H9 (cell line): ENCODE data around the gene ZBTB44. TPM values are rescaled to one million over a fixed set of nuclear protein-coding genes. Genes with fewer than 3 reads are reported as not detected.

Source experiments
- DNase-seq: peaks from one replicate; pipeline ENCODE4 v3.0.0-alpha.2; 2017
- H2AFZ ChIP-seq: one replicate; pipeline ENCODE4 v1.6.1; 2013; ENCODE audit warnings: mild to moderate bottlenecking, low read length, control low read depth, moderate library complexity
- H2AK5ac ChIP-seq: 2 replicates; pipeline ENCODE4 v1.6.1; 2013; ENCODE audit warnings: low read length, control low read depth, mixed read lengths; ENCODE audit not compliant: insufficient read length
- H2BK120ac ChIP-seq: one replicate; pipeline ENCODE4 v1.6.1; 2013; ENCODE audit warnings: low read depth, mild to moderate bottlenecking, low read length, control low read depth, inconsistent platforms; ENCODE audit not compliant: poor library complexity, severe bottlenecking
- H2BK12ac ChIP-seq: 2 replicates; pipeline ENCODE4 v1.6.1; 2013; ENCODE audit warnings: low read length, control low read depth, mixed read lengths, low read depth; ENCODE audit not compliant: insufficient read length
- H2BK15ac ChIP-seq: 2 replicates; pipeline ENCODE4 v1.6.1; 2013; ENCODE audit warnings: low read depth, low read length, control low read depth
- H2BK20ac ChIP-seq: one replicate; pipeline ENCODE4 v1.6.1; 2013; ENCODE audit warnings: low read depth, mild to moderate bottlenecking, low read length, control low read depth, inconsistent platforms; ENCODE audit not compliant: poor library complexity, severe bottlenecking
- H2BK5ac ChIP-seq: 2 replicates; pipeline ENCODE4 v1.6.1; 2013; ENCODE audit warnings: low read length, control low read depth, mixed read lengths; ENCODE audit not compliant: insufficient read length
- H3K14ac ChIP-seq: 2 replicates; pipeline ENCODE4 v1.6.1; 2013; ENCODE audit warnings: low read length, control low read depth; ENCODE audit not compliant: insufficient read depth
- H3K18ac ChIP-seq: 2 replicates; pipeline ENCODE4 v1.6.1; 2013; ENCODE audit warnings: low read depth, mild to moderate bottlenecking, mixed read lengths, low read length, control low read depth; ENCODE audit not compliant: insufficient read length
- H3K23ac ChIP-seq: 2 replicates; pipeline ENCODE4 v1.6.1; 2013; ENCODE audit warnings: low read length, control low read depth, mixed read lengths, low read depth; ENCODE audit not compliant: insufficient read length
- H3K23me2 ChIP-seq: 2 replicates; pipeline ENCODE4 v1.6.1; 2013; ENCODE audit warnings: low read depth, mild to moderate bottlenecking, mixed read lengths, low read length, control low read depth; ENCODE audit not compliant: insufficient read length, poor library complexity, severe bottlenecking
- H3K27ac ChIP-seq: 2 replicates; pipeline ENCODE4 v1.5.1; 2013; ENCODE audit warnings: low read length, control low read depth, mixed read lengths, low read depth; ENCODE audit not compliant: insufficient read length
- H3K27me3 ChIP-seq: 2 replicates; pipeline ENCODE4 v1.6.1; 2013; ENCODE audit warnings: low read length, control low read depth, inconsistent platforms; ENCODE audit not compliant: insufficient read depth
- H3K4ac ChIP-seq: 2 replicates; pipeline ENCODE4 v1.6.1; 2013; ENCODE audit warnings: low read depth, mild to moderate bottlenecking, control low read depth, inconsistent platforms, low read length, moderate library complexity
- H3K4me1 ChIP-seq: 2 replicates; pipeline ENCODE4 v1.6.1; 2013; ENCODE audit warnings: low read length, control low read depth, inconsistent platforms; ENCODE audit not compliant: insufficient read depth
- H3K4me2 ChIP-seq: 2 replicates; pipeline ENCODE4 v1.6.1; 2013; ENCODE audit warnings: low read length, control low read depth, mixed read lengths; ENCODE audit not compliant: insufficient read length, insufficient read depth
- H3K56ac ChIP-seq: 2 replicates; pipeline ENCODE4 v1.6.1; 2013; ENCODE audit warnings: low read depth, mild to moderate bottlenecking, mixed read lengths, low read length, control low read depth; ENCODE audit not compliant: insufficient read length
- H3K79me1 ChIP-seq: 2 replicates; pipeline ENCODE4 v1.6.1; 2013; ENCODE audit warnings: low read depth, mild to moderate bottlenecking, moderate library complexity, low read length, control low read depth, inconsistent platforms; ENCODE audit not compliant: insufficient read depth, poor library complexity, severe bottlenecking
- H3K79me2 ChIP-seq: 2 replicates; pipeline ENCODE4 v1.6.1; 2013; ENCODE audit warnings: low read length, control low read depth, inconsistent platforms; ENCODE audit not compliant: insufficient read depth
- H3K9ac ChIP-seq: 2 replicates; pipeline ENCODE4 v1.6.1; 2013; ENCODE audit warnings: low read length, control low read depth, mixed read lengths; ENCODE audit not compliant: insufficient read length; ENCODE audit errors: extremely low read depth
- H3K9me3 ChIP-seq: one replicate; pipeline ENCODE4 v1.6.1; 2013; ENCODE audit warnings: low read depth, low read length, inconsistent platforms; ENCODE audit not compliant: control insufficient read depth
- H3T11ph ChIP-seq: one replicate; pipeline ENCODE4 v1.6.1; 2013; ENCODE audit warnings: mild to moderate bottlenecking, low read length, control low read depth, inconsistent platforms
- H4K20me1 ChIP-seq: one replicate; pipeline ENCODE4 v1.6.1; 2013; ENCODE audit not compliant: control insufficient read depth, insufficient read length, insufficient read depth
- H4K5ac ChIP-seq: 2 replicates; pipeline ENCODE4 v1.6.1; 2013; ENCODE audit warnings: low read depth, mild to moderate bottlenecking, mixed read lengths, low read length, control low read depth; ENCODE audit not compliant: insufficient read length
- H4K8ac ChIP-seq: replicated peaks from 2 replicates; pipeline ENCODE4 v1.6.1; 2013; ENCODE audit warnings: low read length, control low read depth, mixed read lengths, low read depth; ENCODE audit not compliant: insufficient read length
- H4K91ac ChIP-seq: 2 replicates; pipeline ENCODE4 v1.6.1; 2013; ENCODE audit warnings: low read depth, mild to moderate bottlenecking, moderate library complexity, mixed read lengths, low read length, control low read depth; ENCODE audit not compliant: insufficient read length
- H3K27ac Mint-ChIP-seq, 3 experiments: 2 replicates in 2 of 3; 3 replicates in 1 of 3; pipeline ENCODE4 v1.8.0; 2020 to 2021; ENCODE audit warnings: mixed read lengths in 3 of 3, mild to moderate bottlenecking in 1 of 3, moderate library complexity in 1 of 3
- H3K27me3 Mint-ChIP-seq: 2 replicates; pipeline ENCODE4 v1.8.0; 2021; ENCODE audit warnings: low read depth, mild to moderate bottlenecking, moderate library complexity, mixed read lengths
- H3K36me3 Mint-ChIP-seq, 3 experiments: 2 replicates in 2 of 3; 3 replicates in 1 of 3; pipeline ENCODE4 v1.8.0; 2020 to 2021; ENCODE audit warnings: low read depth in 3 of 3, mixed read lengths in 3 of 3; ENCODE audit not compliant: insufficient read depth in 1 of 3
- H3K4me1 Mint-ChIP-seq, 2 experiments: 2 replicates each; pipeline ENCODE4 v1.8.0; 2020; ENCODE audit warnings: mixed read lengths in 2 of 2
- H3K4me3 Mint-ChIP-seq, 2 experiments: 2 replicates in 1 of 2; 3 replicates in 1 of 2; pipeline ENCODE4 v1.8.0; 2020 to 2021; ENCODE audit warnings: mild to moderate bottlenecking in 2 of 2, mixed read lengths in 2 of 2, moderate library complexity in 1 of 2
- H3K9me3 Mint-ChIP-seq, 2 experiments: 2 replicates in 1 of 2; 3 replicates in 1 of 2; pipeline ENCODE4 v1.8.0; 2020; ENCODE audit warnings: mild to moderate bottlenecking in 2 of 2, mixed read lengths in 2 of 2, moderate library complexity in 1 of 2
- WGBS: extraction: QIAGEN DNeasy Blood & Tissue Kit; methylation state at CpG from one replicate; pipeline ENCODE4 v1.1.7; 2013; ENCODE audit warnings: missing lambda C conversion rate, low lambda C conversion rate, mixed read lengths; ENCODE audit not compliant: insufficient read length; ENCODE audit errors: extremely low coverage; 5-methylcytosine and 5-hydroxymethylcytosine counted together
- total RNA-seq: library from RNA; stranded (reverse); gene quantifications from 2 replicates; pipeline ENCODE4 v1.2.1, GENCODE V29; 2021
- TF ChIP-seq, protein P1 (sequence below): fragments of 200-600 bp; sonication (generic); conservative IDR thresholded peaks from 3 replicates; pipeline ENCODE4 v1.8.0; 2021; ENCODE audit warnings: antibody characterized with exemption, mild to moderate bottlenecking

The ZBTB44 gene
- total RNA-seq, 1 experiment from 2014 or later, result 67.7 TPM

DNA sequence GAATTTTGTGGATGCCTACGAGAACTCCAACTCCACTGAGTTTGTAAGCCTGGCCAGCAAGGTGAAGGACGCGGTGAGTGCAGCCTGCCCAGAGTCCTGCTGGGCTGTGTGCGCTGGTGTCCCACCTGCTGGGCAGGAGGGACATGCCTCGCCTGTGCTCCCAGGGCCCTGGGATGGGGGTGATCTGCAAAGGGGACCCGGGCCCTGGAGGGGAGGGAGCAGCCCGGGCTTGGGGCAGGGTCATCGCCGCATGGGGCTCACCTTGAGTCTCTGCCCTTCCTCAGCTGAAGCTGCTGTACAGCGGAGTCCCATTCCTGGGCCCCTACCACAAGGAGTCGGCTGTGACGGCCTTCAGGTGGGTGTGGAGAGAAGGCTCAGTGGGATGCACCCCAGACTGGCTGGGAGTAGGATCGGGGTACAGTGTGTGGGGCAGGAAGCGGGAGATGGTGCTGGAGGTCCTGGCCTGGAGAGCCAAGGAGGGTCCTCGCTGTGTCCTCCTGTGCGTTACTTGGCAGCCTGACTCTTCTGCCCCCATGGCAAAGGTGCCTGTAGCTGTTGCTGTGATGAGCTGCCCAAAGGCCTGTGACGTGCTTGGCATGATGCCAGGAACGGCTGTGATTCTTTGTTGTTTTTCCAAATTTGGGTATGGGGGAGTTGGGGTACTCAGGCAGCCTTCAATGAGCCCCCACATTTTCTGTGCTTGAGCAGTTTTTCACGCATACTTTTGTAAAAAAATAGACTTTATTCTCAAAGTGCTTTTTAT is 126.0 kb downstream of the ZBTB44 start:
- H3K27ac ChIP-seq, result no peak overlapping the region
- no peak overlapping the region for H2BK120ac ChIP-seq
- no peak overlapping the region for H2BK5ac ChIP-seq
- H2BK12ac ChIP-seq, result no peak overlapping the region
- no peaks in the 10 kb centered on the region for H3K9me3 Mint-ChIP-seq
- H3K4me1 ChIP-seq, result peaks cover 2% of the 10 kb centered on the region; the same call in 1 of the 2 replicates
- H4K5ac ChIP-seq, result no peak overlapping the region
- H4K91ac ChIP-seq, result no peak overlapping the region
- H4K20me1 ChIP-seq, result no peaks in the 10 kb centered on the region
- H3K79me1 ChIP-seq, result no peaks in the 10 kb centered on the region
- no peaks in the 10 kb centered on the region for H3K9me3 ChIP-seq
- no peak overlapping the region for H3T11ph ChIP-seq
- no peak overlapping the region for H3K56ac ChIP-seq
- H4K8ac ChIP-seq, result no peak overlapping the region
- peaks cover 3 to 11% of the 10 kb centered on the region in 2 experiments for H3K4me1 Mint-ChIP-seq
- peaks cover 0 to 6% (median 0%) of the 10 kb centered on the region in 3 experiments; a peak in 2 of 7 replicates for H3K36me3 Mint-ChIP-seq
- no peaks in the 10 kb centered on the region for H3K23me2 ChIP-seq
- no peak overlapping the region for H2AFZ ChIP-seq
- H3K9ac ChIP-seq, result no peak overlapping the region
- no peak overlapping the region for H2BK15ac ChIP-seq
- no peak overlapping the region for H3K4me3 Mint-ChIP-seq
- DNase-seq, result no peak
- peak overlapping the region in 2 of 3 experiments; percentile 61 to 84; a peak in 2 of 7 replicates for H3K27ac Mint-ChIP-seq
- H3K79me2 ChIP-seq, result no peaks in the 10 kb centered on the region
- H3K14ac ChIP-seq, result no peak overlapping the region
- no CpG with 5 or more reads among the region's 19 CpGs for WGBS
- no peak overlapping the region for H2AK5ac ChIP-seq
- H3K4me2 ChIP-seq, result no peak overlapping the region
- TF ChIP-seq, protein P1, sequence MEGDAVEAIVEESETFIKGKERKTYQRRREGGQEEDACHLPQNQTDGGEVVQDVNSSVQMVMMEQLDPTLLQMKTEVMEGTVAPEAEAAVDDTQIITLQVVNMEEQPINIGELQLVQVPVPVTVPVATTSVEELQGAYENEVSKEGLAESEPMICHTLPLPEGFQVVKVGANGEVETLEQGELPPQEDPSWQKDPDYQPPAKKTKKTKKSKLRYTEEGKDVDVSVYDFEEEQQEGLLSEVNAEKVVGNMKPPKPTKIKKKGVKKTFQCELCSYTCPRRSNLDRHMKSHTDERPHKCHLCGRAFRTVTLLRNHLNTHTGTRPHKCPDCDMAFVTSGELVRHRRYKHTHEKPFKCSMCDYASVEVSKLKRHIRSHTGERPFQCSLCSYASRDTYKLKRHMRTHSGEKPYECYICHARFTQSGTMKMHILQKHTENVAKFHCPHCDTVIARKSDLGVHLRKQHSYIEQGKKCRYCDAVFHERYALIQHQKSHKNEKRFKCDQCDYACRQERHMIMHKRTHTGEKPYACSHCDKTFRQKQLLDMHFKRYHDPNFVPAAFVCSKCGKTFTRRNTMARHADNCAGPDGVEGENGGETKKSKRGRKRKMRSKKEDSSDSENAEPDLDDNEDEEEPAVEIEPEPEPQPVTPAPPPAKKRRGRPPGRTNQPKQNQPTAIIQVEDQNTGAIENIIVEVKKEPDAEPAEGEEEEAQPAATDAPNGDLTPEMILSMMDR, result no peak
- H3K4ac ChIP-seq, result no peak overlapping the region
- no peak overlapping the region for H3K23ac ChIP-seq
- H3K27me3 Mint-ChIP-seq, result no peaks in the 10 kb centered on the region
- H3K27me3 ChIP-seq, result no peaks in the 10 kb centered on the region
- H3K18ac ChIP-seq, result no peak overlapping the region
- no peak overlapping the region for H2BK20ac ChIP-seq
